Ovary (tissue), 9 donors: ENCODE measurements around the gene C17orf113. TPM values are rescaled to one million over a fixed set of nuclear protein-coding genes. Genes with fewer than 3 reads are reported as not detected.

ENCODE experiments used
- DNase-seq, 5 donors: peaks; one replicate each; pipeline ENCODE4 v3.0.0-alpha.2; 2019 to 2020
- H3K27ac ChIP-seq, 2 donors: fragments of 200-600 bp; one replicate each; pipeline versions ENCODE4 v1.5.1 to v1.8.0; 2019 to 2022
- H3K27me3 ChIP-seq: fragments of 200-600 bp; one replicate; pipeline ENCODE4 v1.8.0; 2022
- H3K36me3 ChIP-seq: fragments of 200-600 bp; sonication (generic); one replicate; pipeline ENCODE4 v1.5.1; 2019
- H3K4me1 ChIP-seq: one replicate; pipeline ENCODE4 v1.8.1; 2013; ENCODE audit warnings: mild to moderate bottlenecking, moderate library complexity; ENCODE audit not compliant: insufficient read depth
- H3K4me3 ChIP-seq: fragments of 200-600 bp; sonication (generic); one replicate; pipeline ENCODE4 v1.5.1; 2017
- H3K9me3 ChIP-seq, 2 donors: fragments of 200-600 bp in 1 of 2; sonication (generic) in 1 of 2; one replicate each; pipeline versions ENCODE4 v1.5.1 to v1.8.1; 2013 to 2019; ENCODE audit warnings: mild to moderate bottlenecking in 1 of 2, moderate library complexity in 1 of 2
- EP300 ChIP-seq: sonication (generic); formaldehyde crosslinking; IDR thresholded peaks from one replicate; pipeline ENCODE4 v1.6.1; 2017; ENCODE audit warnings: antibody characterized with exemption
- POLR2A ChIP-seq: fragments of 450-650 bp; IDR thresholded peaks from one replicate; pipeline ENCODE4 v1.6.1; 2017; ENCODE audit warnings: antibody characterized with exemption, mild to moderate bottlenecking, moderate library complexity
- WGBS, 3 donors: extraction: QIAGEN DNeasy Blood & Tissue Kit in 1 of 3; methylation state at CpG; one replicate each; pipeline versions ENCODE4 v1.1.5 to v1.1.7; 2013 to 2017; 5-methylcytosine and 5-hydroxymethylcytosine counted together
- intact Hi-C, 4 donors: fragments of 100-400 bp; cut with DNase I; formaldehyde crosslinking; loops; one replicate each; pipeline versions ENCODE4 v1.11.0 to v1.15.1; 2022 to 2023
- polyA plus RNA-seq, 2 donors: library from polyadenylated mRNA; stranded (reverse); fragments of 200-250 nt in 1 of 2; fragments of 350-450 nt in 1 of 2; fragmentation: Illumina TruSeq in 1 of 2; extraction: RNeasy Lipid Tissue Mini Kit (QIAGEN cat#74804) in 1 of 2; gene quantifications; one replicate each; pipeline ENCODE4 v1.2.3, GENCODE V29; 2013 to 2014
- total RNA-seq, 7 donors: library from RNA; depleted of rRNA in 2 of 7; stranded (reverse); fragments of >200 nt in 2 of 7; fragmentation: NEBNext Ultra II Directional in 3 of 7; extraction: Animal tissue kit (Norgen Biotek cat#: 25700) in 3 of 7; gene quantifications; one replicate each; pipeline versions ENCODE4 v1.1.0 to v1.2.4, GENCODE V29; 2016 to 2023
- TF ChIP-seq, protein P1 (sequence below), 3 donors: fragments of 450-650 bp in 2 of 3; fragments of 200-600 bp in 1 of 3; IDR thresholded peaks; one replicate each; pipeline versions ENCODE4 v1.5.1 to v1.8.0; 2016 to 2022; ENCODE audit warnings: antibody characterized with exemption in 3 of 3, mild to moderate bottlenecking in 1 of 3
- donor health status: DM: no; HTN: no; CAD: no; lungs with moderate emphysema.
- donor health status: DM: no; HTN: no; CAD: no.
- donor health status: Bipolar disorder and iron deficiency.
- donor health status: DM: yes; HTN: yes; CAD: no.
- donor health status: DM: no; HTN: no; CAD: no.
- donor health status: DM: yes; HTN: yes; CAD: no.

Gene C17orf113
- total and polyA plus RNA-seq, 9 donors: 0.67 to 3.9 (median 2.5) TPM

DNA sequence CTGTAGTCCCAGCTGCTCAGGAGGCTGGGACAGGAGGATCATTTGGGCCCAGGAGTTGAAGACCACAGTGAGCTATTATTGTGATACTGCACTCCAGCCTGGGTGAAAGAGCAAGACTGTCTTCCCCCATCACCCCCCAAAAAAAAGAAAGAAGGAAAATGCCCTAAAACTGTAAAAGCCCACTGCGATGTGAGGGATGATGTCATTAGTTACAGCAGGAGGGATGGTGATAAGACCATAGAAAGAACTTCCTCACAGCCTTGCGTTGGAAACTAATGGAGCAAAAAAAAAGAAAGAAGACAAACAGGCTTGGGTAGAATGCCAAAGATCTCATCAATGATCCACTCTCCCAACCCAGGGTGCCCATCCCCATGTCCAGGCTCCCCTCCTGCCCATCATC, 29.1 kb upstream of the C17orf113 start:
- H3K36me3 ChIP-seq: no peaks in the 10 kb centered on the region
- H3K27me3 ChIP-seq: no peaks in the 10 kb centered on the region
- H3K9me3 ChIP-seq: no peaks in the 10 kb centered on the region
- TF ChIP-seq, protein P1, sequence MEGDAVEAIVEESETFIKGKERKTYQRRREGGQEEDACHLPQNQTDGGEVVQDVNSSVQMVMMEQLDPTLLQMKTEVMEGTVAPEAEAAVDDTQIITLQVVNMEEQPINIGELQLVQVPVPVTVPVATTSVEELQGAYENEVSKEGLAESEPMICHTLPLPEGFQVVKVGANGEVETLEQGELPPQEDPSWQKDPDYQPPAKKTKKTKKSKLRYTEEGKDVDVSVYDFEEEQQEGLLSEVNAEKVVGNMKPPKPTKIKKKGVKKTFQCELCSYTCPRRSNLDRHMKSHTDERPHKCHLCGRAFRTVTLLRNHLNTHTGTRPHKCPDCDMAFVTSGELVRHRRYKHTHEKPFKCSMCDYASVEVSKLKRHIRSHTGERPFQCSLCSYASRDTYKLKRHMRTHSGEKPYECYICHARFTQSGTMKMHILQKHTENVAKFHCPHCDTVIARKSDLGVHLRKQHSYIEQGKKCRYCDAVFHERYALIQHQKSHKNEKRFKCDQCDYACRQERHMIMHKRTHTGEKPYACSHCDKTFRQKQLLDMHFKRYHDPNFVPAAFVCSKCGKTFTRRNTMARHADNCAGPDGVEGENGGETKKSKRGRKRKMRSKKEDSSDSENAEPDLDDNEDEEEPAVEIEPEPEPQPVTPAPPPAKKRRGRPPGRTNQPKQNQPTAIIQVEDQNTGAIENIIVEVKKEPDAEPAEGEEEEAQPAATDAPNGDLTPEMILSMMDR (IDR thresholded peaks at IDR 0.05): no peak
- TF ChIP-seq EP300: no peak
- TF ChIP-seq POLR2A: no peak
- no peak overlapping the region for H3K27ac ChIP-seq
- 72 to 82% (median 81%) methylated on average over 2 of the region's 2 CpGs for WGBS, 3 donors
- intact Hi-C loops: no loop called here
- DNase-seq: no peak
- H3K4me3 ChIP-seq: no peak overlapping the region
- no peaks in the 10 kb centered on the region for H3K4me1 ChIP-seq

GRCh38 chr17:42078396-42079043, 28.1 kb upstream of the C17orf113 start:
- TF ChIP-seq POLR2A (no peak), EP300 (no peak)
- intact Hi-C loops: no loop called here
- no peaks in the 10 kb centered on the region for H3K27me3 ChIP-seq
- no peaks in the 10 kb centered on the region for H3K4me1 ChIP-seq
- H3K36me3 ChIP-seq: no peaks in the 10 kb centered on the region
- H3K9me3 ChIP-seq: no peaks in the 10 kb centered on the region
- no peak overlapping the region for H3K27ac ChIP-seq
- no peak for DNase-seq
- WGBS, 3 donors: 63 to 69% (median 66%) methylated on average over 8 of the region's 8 CpGs
- H3K4me3 ChIP-seq: no peak overlapping the region

DNA sequence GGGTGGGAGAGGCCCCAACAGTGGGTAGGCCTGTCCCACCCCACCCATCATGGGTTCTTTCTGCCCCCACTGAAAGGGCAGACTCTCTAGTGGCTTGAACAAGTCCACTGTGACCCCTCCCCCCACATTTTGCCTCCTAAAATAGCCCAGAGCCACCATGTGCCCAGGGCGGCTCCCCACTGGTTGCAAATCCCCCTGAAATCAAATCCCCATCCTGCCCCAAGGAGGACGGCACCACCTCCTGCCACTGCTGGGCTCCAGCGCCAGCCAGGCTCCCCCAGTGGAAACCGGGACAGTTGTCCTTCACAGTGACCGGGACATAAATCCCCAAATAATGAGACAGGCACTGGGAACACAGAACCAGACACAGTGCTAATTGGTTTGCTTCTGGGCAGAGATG, 27.4 kb upstream of the C17orf113 start:
- WGBS, 3 donors: 91 to 95% (median 93%) methylated on average over 5 of the region's 5 CpGs
- intact Hi-C loops: no loop called here

DNA sequence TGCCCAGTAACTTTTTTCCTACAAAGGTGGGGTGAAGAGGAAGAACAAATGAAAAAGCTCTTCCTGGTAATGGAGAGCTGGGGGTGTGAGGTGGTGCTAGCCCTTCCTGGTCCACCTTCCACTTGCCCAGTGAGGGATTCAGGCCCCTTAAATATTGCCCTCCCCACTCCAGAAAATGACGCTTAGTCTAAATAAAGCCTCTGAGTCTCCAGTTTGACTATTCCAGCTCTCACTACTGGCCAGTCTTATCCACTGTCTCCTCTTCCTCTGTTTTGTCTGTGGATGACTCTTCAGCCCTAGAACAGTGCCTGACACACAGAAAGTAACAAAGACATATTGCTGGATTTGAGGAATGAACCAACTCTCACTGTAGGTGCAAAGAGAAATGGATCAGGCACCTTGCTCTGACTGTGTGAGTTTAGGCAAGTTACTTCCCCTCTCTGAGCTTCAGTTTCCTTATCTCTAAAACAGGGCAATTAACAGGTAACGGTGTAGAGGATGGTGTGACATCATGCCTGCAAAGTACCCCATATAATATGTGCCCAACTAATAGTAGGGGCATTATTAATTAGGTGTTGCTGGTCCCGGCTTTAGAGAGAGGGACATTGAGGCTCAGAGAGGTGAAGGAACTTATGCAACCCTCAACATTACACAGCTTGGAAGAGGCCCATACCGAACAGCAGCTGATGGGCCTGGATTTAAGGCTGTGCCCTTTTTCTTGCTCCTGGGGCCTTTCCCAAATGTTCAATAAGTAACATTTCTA, 26.6 kb upstream of the C17orf113 start:
- no peaks in the 10 kb centered on the region for H3K27me3 ChIP-seq
- no peaks in the 10 kb centered on the region for H3K36me3 ChIP-seq
- intact Hi-C loops: no loop called here
- no peaks in the 10 kb centered on the region for H3K4me1 ChIP-seq
- no peak overlapping the region for H3K4me3 ChIP-seq
- no peak overlapping the region for H3K27ac ChIP-seq
- 73 to 81% (median 78%) methylated on average over 4 of the region's 4 CpGs for WGBS, 3 donors
- TF ChIP-seq POLR2A (no peak), EP300 (no peak)
- TF ChIP-seq, protein P1 (IDR thresholded peaks at IDR 0.05): no peak
- DNase-seq: no peak
- no peaks in the 10 kb centered on the region for H3K9me3 ChIP-seq

More for the DNA sequence above, 27.4 kb upstream of the C17orf113 start:
- Histone ChIP-seq H3K4me3 (no peak overlapping the region), H3K4me1 (no peaks in the 10 kb centered on the region), H3K27ac (no peak overlapping the region), H3K27me3 (no peaks in the 10 kb centered on the region), H3K36me3 (no peaks in the 10 kb centered on the region), H3K9me3 (no peaks in the 10 kb centered on the region)
- DNase-seq: no peak
- TF ChIP-seq EP300: no peak
- TF ChIP-seq, protein P1 (IDR thresholded peaks at IDR 0.05): no peak
- no peak for TF ChIP-seq POLR2A

- no peaks in the 10 kb centered on the region for H3K27me3 ChIP-seq
- H3K27ac ChIP-seq: no peak overlapping the region
- DNase-seq: no peak
- no peaks in the 10 kb centered on the region for H3K4me1 ChIP-seq
- H3K9me3 ChIP-seq: no peaks in the 10 kb centered on the region
- no peaks in the 10 kb centered on the region for H3K36me3 ChIP-seq
- TF ChIP-seq, protein P1 (IDR thresholded peaks at IDR 0.05): no peak
- TF ChIP-seq EP300 (no peak), POLR2A (no peak)
- intact Hi-C loops: no loop called here
- WGBS, 3 donors: 48 to 61% (median 49%) methylated on average over 6 of the region's 6 CpGs
- H3K4me3 ChIP-seq: no peak overlapping the region
Measured at GRCh38 chr17:42075789-42076188, 25.4 kb upstream of the C17orf113 start.
